Effector CD8-positive, alpha-beta T cell (primary cell): Measurements from ENCODE around the gene ITPR2.
A peak's percentile ranks its signal among the peaks of the same experiment; 100 is the strongest.
"Not testable (repeated sequence)": the region's sequence is repeated elsewhere in the genome, so short reads cannot be mapped to it uniquely, and the experiment has no call there.

Experiments used
- DNase-seq: peaks from one replicate; lab custom pipeline; 2025; lab: John Stamatoyannopoulos, UW

Gene ITPR2

DNA sequence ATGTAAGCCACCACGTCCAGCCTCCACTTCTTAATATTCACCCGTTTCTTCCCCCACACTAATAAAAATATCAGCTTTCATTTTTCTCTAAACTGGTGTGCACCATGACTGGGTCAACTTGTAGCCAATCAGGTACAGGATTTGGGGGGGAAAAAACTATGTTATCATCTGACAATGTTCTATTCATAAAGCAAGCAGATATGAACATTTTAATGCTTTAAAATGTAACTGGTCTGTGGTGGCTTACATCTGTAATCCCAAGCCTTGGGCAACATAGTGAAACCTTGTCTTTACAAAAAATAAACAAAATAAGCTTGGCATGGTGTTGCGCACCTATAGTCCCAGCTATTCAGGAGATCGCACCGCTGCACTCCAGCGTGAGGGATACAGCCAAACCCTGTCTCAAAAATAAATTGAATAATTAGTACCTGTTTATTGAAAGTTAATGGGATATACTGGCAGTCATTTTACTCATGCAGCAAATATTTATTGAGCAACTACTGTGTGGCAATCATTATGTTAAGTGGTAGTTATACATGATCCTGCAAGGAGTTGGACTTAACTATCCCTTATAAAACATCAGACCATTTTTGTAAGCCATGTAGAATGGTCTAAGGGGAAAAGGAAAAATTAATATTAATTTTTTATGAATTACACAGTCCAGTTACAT is 15.3 kb upstream of the ITPR2 start:
- no peak for DNase-seq

DNA sequence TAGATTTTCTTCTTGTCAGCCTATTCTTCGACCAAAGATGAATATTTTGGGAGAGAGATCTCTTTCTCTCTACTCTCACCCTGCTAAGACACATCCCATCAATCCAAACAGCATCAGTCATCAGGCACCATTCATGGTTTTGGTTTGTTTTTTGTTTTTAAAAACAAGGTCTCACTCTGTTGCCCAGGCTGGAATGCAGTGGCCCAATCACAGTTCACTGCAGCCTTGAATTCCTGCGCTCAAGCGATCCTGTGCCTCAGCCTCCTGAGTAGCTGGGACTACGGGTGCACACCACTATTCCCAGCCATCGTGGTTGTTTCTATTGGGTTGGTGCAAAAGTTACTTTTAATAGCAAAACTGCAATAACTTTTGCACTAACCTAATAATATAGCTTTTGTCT is 14.4 kb upstream of the ITPR2 start:
- no peak for DNase-seq

DNA sequence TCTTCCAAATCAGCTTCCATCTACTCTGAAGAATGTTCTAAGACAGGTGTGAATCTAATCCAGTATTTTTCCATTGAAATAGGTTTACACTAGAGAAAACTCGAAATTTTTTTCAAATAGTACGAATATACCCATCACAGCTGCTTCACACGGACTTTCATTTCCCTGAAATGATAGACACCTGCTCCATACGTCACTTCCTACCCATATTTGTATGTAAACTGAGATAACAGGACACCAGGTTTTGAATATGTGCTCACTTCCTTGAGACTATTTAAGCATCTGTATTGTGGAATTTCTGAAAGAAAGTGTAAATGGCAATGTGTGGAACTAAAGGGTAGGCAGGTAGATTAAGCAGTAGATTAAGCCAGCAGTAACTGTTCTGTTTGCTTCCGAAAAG is 13.4 kb upstream of the ITPR2 start:
- no peak for DNase-seq

DNA sequence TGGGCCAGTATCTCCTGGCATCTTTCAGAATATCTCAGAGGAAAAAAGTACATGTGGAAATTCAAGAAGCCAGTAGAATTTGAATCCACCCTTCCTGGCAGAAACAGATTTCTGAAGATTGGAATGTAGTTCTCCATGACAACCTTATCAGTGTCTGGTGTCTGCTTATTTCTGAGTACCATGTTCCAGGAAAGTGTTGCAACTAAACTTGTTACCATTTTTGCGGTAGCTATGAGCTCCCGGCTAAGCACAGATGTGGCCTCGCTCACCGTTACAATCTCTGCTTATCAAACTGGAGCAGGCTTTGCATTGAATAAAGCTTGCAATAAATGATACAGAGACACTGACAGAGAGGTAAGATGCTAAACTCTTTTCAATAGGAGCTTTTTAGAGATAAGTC is 13.0 kb upstream of the ITPR2 start:
- no peak for DNase-seq

DNA sequence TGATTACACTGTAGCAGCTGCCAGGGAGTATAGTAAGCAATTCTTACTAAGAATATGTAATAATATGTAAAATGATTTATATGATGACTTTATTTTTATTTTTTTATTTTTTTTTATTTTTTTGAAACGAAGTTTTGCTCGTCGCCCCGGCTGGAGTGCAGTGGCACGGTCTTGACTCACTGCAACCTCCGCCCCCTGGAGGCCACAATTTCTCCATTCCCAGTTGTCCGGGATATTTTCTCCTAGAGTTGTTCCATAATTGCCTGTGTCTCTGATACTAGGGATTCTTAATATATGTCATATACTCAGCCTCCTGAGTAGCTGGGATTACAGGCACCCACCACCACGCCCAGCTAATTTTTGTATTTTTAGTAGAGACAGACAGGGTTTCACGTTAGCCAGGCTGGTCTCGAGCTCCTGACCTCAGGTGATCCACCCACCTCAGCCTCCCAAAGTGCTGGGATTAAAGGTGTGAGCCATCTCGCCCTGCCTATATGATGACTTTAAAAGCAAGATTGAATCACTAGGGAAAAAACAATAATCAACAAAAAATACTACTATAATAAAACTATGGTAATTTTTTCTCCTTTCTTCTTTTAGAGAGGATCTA is 12.2 kb upstream of the ITPR2 start:
- no peak for DNase-seq

DNA sequence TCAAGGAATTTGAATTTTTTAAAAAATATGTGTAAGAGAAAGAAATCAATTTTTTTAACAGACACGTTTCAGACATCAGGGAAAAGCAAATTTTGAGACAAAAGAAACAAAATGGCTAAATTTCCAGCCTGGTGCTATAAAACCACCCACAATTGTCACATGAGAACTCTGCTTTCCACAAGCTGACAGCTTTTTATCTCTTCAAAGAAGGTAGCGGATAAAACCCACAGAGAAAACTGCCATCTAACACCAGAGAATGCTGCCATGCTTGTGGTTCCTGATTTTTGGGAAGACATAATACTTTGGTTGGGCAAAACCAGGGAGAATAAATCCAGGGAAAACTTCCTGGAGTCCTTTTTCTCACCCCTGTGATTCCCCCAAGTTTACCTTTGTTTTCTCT is 10.3 kb upstream of the ITPR2 start:
- DNase-seq: no peak

DNA sequence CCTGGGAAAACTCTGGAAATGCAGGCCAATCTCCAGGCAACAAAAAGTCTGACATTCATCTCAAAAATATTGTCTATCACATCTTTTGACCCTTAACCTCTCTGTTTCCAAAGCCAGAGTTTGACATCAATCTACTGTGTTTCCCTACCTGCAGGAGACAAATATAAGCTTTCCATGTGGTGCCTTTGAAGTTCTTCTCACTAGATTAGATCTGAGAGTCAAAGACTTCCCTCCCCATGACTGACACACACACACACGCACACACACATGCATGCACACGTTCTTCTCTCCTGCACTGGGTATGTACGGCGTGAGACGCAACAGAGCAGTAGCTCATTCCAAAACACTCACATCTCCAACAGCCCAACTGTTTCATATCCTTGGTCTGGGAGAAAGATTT is 8.1 kb upstream of the ITPR2 start:
- DNase-seq: no peak

DNA sequence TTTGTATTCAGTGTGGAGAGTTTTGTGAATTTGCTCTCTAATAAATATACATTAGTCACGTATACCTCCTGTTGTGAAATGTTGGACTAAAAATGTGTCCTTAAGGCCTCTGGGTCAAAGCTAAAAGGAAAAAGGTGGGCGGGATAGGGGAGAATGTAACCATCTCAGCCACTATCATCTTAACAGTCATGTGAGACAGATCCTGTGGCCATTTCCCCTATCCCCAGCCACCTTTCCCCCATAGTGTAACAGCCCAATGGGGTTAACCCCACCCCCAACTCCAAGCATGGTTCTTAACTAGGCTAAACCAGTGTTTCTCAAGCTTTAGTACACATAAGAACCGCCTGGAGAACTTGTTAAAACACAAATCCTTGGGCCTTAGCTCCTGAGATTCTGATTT is 6.5 kb upstream of the ITPR2 start:
- DNase-seq: no peak

DNA sequence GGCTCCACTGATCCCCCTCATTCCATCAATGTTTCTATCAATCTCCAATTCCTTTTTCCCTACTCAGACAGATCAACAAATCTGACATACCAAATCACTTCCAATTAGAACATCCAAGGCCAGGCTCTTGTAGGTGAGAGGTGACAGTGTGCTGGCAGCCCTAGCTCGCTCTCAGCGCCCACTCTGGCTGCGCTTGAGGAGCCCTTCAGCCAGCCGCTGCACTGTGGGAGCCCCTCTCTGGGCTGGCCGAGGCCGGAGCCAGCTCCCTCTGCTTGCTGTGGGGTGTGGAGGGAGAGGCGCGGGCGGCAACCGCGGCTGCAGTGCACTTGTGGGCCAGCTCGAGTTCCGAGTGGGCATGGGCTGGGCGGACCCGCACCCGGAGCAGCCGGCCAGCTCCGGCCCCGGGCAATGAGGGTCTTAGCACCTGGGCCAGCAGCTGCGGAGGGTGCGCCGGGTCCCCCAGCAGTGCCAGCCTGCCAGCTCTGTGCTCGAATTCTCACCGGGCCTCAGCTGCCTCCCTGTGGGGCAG is 6.0 kb upstream of the ITPR2 start:
- no peak for DNase-seq

DNA sequence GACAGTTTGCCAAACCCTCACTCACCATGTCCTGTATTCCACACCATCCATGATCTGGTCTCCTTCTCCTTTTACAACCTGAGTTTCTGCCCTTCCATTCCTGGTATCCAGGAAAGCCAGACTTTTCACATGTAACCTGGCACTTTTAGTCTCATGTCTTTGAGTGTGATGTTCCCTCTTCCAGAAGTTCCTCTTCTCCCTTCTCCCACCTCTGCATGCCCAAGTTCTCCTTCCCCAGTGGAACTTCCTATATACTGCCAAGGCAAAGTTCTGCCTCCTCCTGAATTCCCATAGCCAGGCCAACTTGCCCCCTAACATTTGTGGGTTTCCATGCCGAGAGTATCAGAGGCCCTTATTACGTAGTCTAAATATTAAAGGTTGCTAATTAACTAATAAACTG is 3.2 kb upstream of the ITPR2 start:
- DNase-seq: no peak

DNA sequence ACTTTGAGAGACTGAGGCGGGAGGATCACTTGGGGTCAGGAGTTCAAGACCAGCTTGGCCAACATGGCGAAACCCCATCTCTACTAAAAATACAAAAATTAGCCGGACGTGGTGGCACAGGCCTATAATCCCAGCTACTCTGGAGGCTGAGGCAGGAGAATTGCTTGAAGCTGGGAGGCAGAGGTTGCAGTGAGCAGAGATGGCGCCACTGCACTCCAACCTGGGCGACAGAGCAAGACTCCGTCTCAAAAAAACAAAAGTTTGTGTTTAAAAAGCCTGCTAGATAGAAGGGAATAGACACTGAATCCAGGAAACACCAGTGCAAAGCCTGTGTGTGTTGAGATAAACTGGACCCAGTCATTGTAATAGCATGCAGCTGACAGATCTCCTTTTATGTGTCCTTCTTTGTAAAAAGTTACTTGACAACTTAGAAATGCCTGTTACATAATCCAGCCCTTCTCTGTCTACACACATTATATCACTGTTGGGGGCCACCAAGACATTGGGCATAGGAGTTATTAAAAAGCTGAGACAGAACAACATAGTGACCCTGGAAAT is 1.6 kb upstream of the ITPR2 start:
- DNase-seq: not testable (repeated sequence)

DNA sequence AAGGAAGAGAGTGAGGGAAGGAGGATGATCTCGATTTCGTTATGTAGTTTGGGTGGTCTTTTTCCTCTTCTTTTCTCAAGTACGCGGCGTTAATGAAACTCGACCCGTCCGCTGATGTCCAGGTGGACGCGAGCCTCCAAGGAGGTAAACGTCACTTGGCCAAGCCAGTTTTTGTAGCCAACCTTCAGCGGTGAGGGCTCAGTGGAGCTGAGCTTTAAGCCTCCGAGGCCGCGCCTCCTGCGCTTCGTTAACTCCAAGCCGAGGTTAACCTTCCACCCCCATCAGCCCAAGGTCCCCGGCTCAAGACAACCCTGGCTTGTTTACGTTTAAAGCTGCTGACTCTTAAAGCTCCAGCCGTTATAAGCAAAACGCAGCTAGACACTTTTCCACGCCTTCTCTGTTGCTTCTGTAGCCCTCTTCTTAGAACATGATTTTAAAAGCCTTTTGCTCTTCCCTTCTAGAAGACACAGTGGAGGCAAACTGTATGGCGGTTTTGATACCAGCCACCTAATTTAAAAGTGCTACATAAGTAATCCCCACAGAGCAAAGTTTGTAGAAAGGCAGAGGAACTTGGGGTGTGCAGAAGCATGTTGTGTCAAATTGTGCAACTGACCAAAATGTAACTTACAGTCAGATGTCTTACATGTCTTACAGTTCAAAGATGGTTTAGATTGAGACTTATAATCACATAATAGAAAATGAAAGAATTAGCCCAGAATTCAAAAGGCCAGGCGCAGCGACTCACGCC is 923 bp upstream of the ITPR2 start:
- no peak for DNase-seq

DNA sequence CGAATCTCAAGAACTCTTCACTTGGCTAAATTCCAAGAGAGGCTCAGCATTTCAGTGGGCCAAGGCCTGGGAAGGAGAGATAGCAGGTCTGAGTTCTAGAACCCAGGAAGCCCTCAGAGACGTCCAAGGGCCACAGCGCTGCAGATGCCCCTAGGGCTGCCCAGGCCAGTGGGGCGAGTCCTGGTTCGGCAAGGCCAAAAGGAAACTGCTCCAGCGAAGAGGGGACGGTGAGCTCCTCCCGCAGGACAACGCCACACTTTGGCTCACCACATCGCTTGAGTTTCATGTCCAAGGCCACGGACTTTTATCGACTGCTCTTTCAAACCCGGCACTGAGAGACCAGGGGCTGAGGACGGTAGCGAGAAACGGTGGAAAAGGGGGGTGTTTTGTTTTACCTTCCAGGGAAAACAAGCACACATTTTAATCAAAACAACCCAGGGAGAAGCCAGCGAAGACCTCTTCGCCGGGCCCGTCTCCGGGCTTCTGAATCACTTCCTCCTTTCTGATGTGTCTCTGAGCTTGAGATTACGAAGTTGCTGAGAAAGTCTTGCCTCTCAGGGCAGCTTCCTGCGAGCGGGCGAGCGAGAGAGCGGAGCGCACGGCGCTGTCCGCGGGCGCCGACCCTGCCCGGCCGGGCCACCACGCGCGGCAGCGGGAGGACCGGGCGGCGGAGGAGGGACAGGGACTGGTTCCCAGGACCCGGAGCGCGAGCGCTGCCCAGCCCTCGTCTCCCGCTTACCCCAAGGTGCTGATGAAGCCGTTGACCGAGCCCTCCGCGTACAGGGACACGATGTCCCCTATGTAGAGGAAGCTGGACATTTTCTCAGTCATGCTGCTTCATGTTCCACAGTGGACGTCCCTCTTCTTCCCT is 808 bp downstream of the ITPR2 start:
- DNase-seq: peak; percentile 33

DNA sequence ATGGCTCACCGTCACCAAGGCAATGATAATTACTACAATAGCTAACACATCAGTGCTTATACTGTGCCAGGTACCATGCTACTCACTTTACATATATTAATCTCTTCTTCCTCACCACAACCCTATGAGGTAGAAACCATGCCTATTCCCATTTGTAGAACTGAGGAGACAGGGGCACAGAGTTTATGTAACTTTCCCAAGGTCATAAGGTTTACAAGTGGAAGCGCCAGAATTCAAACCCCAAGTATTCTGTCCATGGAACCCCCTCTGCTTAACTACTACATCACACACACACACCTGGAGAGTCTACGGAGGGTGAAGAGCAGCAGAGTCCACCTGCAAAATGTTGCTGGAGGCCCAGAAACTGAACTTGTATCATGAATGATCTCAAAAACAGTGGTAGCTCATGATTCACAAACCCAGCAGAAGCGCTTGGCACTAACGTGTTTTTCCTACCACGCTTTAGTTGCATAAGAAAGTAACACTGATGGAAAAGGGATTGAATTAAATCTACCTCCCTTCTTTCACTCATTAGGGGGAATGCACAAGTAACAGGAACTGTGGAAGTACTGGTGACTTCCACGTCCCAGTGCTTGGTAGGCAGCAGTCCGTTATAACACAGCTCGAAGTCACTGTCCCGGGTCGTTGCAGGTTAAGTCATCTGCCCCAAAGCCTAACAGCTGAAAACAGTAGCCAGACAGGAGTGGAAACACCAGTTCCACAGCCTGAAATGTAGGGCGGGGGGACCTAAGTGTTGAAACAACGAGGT is 2.0 kb downstream of the ITPR2 start:
- DNase-seq: no peak

DNA sequence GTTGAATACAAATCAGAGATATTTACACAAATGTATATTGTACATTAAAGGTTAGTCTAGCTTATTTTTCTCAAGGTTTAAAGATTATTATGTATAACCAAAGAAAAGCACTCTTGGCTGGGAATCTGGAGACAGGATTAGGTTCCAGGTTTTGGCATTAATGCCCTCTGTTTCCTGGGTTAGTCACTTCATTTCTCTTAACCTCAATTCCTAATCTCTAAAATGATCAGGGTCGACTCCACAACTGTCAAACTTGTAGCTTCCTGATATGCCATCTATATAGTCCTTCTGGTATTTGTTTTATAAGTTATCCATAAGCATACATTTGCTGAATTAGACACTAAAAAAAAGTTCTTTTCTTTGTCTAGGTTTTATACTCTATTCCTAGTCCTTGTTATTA is 2.6 kb downstream of the ITPR2 start:
- DNase-seq: no peak

DNA sequence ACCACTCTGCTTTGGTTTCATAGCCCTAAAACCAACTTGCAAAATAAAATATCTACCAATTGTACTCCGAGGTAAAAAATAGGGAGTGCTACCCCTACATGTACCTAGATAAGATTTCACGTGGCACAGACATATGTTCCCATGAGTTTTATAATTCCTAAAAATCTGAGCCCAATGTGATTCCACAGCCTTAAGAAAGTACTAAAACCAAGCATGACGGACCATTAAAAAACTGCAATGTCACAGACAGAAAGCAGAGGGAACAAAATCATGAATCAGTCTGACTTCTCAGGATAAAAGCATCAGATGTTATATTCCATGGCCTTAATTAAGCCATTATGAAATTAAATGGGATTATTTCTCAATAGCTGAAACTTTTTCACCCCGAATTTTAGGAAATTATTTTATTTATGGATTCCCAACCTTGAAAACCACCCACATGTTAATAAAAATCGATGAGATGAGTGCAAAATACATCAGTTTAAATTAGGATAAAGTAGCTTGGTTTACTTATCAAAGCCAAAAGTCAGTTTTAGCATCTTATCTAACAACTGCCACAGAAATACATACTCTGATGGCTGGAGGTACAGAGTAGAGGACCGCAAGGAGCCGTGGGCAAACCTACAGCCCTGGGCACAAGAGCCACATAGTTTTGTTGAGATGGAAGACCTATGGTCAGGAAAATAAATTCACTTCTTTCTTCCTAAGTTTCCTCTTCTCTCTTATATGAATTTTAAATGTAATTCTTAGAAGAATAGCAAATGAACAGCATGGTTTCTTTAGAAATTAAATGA is 4.5 kb downstream of the ITPR2 start:
- DNase-seq: no peak

DNA sequence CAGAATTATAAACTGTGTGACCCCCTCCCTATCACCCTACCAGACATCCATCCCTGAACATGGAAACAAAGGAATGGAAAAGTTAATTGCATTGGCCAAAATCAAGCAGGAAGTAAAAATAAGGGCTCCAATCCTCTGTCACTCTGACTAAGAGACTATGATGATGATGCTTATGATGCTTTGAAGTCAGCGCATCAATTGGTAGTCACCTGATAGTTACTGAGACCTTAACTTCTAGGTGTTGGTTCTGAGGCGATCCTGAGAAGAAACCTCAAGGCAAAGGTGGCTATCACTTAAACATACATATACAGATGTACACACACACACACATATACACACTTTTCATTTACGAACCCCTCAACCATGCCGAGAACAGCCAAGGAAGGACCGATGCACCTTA is 6.6 kb downstream of the ITPR2 start:
- DNase-seq: no peak

DNA sequence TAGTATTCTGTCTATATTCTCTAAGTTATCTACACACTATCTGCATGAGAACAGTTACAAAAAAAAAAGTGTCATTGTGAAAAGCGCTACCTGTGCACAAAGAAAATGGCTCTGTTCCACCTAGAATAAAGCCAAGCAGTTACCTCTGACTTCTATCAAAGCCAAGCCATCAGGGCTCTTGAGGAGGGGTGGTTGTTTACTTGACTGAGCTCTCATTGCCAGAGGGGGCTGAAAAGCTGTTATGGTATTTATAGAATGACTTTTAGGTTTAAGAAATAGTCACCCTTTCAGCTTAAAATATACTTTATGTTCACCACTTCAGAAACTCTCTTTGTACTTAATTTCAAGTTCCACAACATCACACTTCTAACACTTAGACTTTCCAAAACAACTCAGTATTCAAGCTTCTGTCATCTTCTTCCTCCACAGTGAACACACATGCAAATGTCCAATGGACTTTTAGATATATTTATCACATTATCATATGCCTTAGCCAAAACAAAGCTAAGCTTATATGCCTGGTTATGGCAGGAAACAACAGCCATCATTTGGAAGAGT is 7.5 kb downstream of the ITPR2 start:
- no peak for DNase-seq

DNA sequence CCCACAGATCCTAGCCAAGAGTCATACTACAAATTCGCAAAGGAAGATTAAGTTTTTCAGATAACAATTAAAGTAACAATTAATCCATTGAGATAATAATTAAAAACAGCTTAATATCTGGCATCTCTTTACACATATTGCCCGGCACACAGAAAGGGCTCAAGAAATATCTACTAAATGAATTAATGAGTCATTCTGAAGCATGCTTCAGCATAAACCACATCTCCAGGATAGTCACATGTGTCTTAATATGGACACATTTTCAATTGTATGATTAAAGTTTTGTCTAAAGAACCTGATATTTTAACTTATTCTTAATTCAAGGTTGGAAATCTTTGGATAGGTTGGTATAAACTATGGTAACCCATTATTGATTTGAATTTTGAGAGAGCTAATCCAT is 9.6 kb downstream of the ITPR2 start:
- no peak for DNase-seq

DNA sequence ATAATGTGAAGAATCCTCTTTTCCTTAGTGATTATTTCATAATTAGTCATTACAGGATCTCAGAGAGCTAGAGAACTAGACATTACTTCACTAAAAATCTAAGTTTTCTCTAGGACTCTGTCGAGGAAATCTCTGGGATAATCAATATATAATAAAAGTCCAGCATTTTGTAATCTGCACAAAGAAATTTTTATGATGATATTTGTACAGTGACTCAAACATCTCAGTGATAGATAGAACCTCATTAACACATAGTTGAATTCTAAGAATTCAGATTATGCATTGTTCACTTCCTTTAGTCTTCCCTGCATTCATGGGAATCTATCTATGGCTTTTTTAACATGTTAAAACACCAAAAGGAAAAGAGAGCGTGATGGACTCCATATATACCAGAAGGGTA is 11.0 kb downstream of the ITPR2 start:
- no peak for DNase-seq
